Measurements from ENCODE around the gene PMIS2. TPM values are rescaled to one million over a fixed set of nuclear protein-coding genes. Genes with fewer than 3 reads are reported as not detected.

The PMIS2 gene
- total RNA-seq (2014; rRNA removed; shearing (Covaris generic)), result not detected in 2 replicates

DNA sequence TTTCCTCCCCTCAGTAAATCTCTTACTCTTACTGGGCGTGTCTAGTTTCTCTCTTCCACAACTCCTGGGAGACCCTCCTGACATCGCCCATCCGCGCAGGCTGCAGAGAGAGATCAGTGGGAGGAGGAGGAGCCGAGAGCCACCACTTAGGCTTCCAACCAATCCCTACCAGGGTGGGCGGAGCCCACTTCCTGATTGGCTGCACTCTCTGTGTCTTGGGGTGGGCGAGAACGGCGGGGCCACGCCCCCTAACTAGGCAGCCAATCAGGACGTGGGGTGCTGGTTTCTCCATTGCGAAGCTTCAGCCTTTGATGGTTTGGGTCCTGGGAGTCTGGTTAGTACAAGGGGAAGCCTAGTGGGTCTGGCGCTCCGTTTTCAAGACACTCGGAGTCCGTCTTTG is at the start of gene PMIS2:
Gene PMIS2 (plus strand): TSS at position 326 of the 400 bp plus-strand sequence. CDS start 87 bp downstream, outside the sequence.
- DNase-seq (ENCODE audit: low spot score), result no peak
- in situ Hi-C loops (cut with HindIII; ENCODE audit: low sequenced_read_pairs), result no loop called here

GRCh38 chr19:35539314-35539713 is 46.7 kb upstream of the PMIS2 start:
- in situ Hi-C loops (cut with HindIII; ENCODE audit: low sequenced_read_pairs), result no loop called here
- DNase-seq (ENCODE audit: low spot score), result no peak

DNA sequence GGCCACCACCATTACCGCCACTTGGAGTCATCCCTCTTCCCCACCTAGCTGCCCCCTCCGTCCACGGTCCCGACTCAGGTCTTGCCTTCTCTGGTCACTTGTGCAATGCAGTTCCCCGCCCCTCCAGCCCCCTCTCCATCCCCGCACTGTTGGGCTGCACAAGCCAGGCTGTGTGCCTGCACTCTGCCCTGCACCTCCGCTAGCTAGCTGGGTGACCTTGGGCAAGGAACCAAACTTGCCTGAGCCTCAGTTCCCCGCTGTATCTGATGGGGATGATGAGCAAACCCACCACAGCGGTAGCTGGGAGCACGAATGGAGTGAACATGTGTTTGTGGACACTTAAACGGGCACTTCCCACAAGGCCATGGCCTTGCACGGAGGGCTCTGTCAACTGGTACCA is 46.1 kb upstream of the PMIS2 start:
- DNase-seq (ENCODE audit: low spot score), result no peak
- in situ Hi-C loops (cut with HindIII; ENCODE audit: low sequenced_read_pairs), result no loop called here

GRCh38 chr19:35540356-35540927 is 45.5 kb upstream of the PMIS2 start:
- no peak for DNase-seq (ENCODE audit: low spot score)
- in situ Hi-C loops (cut with HindIII; ENCODE audit: low sequenced_read_pairs), result no loop called here

GRCh38 chr19:35542209-35542608 is 43.8 kb upstream of the PMIS2 start:
- DNase-seq (ENCODE audit: low spot score), result no peak
- in situ Hi-C loops (cut with HindIII; ENCODE audit: low sequenced_read_pairs), result no loop called here

DNA sequence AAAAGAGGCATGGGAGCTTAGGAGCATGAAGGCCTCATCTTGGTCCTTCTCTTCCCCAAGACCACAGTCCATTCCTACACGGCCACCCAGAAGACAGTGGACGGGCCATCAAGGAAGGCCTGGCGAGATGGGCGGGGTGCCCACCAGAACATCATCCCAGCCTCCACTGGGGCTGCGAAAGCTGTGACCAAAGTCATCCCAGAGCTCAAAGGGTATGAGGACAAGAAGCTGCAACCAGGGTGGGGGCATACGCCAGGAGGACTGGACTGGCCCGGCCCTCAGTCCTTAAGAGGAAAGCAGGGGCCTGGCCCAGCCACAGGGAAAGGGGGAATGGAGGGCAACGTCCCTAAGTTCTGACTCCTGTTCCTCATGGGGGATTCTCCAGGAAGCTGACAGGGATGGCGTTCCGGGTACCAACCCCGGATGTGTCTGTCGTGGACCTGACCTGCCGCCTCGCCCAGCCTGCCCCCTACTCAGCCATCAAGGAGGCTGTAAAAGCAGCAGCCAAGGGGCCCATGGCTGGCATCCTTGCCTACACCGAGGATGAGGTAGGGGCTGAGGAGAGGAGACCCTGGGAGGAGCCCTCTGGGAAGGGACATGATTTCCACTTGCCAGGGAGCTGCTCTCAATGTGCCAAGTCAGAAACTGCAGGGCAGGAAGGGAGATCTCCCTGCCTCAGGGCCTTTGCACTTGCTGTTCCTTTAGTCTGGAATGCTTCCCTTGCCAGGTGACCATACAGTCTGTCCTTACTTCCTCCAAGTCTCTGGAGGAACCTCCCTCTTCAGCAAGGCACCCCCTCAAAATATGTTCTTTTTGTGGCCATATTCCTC is 42.5 kb upstream of the PMIS2 start:
- in situ Hi-C loops (cut with HindIII; ENCODE audit: low sequenced_read_pairs), result no loop called here
- DNase-seq (ENCODE audit: low spot score), result no peak

DNA sequence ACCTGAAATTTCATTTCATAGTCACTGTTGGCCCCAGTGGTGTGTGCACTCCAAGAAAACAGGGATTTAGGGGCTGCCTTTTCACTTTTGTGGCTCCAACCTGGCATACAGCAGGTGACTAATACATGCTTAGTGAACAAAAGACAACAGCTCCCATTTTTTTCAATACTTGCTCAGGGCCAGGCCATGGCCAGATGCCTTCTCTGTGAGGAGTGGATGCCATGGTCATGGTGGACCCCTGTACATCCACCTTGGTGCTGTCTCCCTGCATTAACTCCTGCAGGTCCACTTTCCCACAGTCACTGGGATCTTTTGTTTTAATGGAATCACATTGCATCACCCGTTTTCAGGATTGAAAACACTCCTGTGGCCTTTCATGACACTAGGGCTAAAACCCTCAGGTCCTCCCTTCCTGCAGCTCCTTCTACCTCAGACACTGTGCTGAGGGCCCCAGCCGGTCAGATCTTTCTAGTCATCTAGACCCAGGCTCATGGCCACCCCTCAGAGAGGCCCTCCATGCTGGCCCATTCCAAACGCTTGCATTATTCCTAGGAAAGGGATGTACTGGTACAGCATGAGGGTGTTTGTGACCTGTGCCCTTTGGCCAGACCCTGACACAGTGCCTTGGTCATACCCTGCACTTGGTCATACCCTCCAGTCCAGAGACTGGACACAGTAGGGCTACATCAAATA is 41.7 kb upstream of the PMIS2 start:
- in situ Hi-C loops (cut with HindIII; ENCODE audit: low sequenced_read_pairs), result no loop called here

DNA sequence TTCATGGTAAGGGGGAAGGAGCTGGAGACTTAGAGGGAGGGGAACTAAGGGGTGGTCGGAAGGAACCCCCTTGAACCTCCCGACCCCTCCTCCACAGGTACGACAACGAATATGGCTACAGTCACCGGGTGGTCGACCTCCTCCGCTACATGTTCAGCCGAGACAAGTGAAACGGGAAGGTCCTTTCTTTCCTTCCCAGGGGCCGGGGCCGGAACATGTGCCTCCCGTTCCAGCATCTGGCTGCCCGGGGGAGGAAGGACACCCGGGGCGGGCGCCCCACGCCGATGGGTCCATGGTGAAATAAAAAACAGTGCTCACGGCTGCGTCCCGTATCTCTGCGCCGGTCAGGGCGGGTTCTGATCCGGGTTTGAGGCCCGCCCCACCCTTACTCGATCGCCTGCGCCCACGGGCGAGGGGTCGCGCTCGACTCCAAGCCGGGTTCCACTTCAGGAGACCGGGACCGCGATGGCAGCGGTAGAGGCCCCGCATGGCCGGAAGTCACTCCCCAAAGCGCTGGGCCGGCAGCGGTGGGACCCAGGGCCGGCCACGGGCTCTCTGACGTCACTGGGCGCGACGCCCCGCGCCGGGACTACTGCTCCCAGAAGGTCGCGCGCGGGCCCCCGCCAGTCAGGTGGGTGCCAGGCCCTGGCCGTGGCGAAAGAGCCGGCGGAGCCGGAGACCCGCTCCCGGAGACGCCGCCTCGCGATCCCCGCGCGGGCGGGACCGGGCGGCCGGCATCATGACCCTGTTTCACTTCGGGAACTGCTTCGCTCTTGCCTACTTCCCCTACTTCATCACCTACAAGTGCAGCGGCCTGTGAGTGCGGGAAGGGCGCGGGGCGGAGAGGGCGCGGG is 40.7 kb upstream of the PMIS2 start, which contains the start of gene TMEM147:
Gene TMEM147 (plus strand): TSS at position 626 of the 854 bp plus-strand sequence. CDS start 114 bp downstream, at position 740.
- in situ Hi-C loops (cut with HindIII; ENCODE audit: low sequenced_read_pairs), result no loop called here
- DNase-seq (ENCODE audit: low spot score), result peak; percentile 85

More for the DNA sequence above, 41.7 kb upstream of the PMIS2 start:
- DNase-seq (ENCODE audit: low spot score), result no peak

- in situ Hi-C loops (cut with HindIII; ENCODE audit: low sequenced_read_pairs), result no loop called here
- DNase-seq (ENCODE audit: low spot score), result no peak
These were observed 40.1 kb upstream of the PMIS2 start for GRCh38 chr19:35545855-35546381.

GRCh38 chr19:35546532-35546931 is 39.4 kb upstream of the PMIS2 start:
- DNase-seq (ENCODE audit: low spot score), result no peak
- in situ Hi-C loops (cut with HindIII; ENCODE audit: low sequenced_read_pairs), result no loop called here

DNA sequence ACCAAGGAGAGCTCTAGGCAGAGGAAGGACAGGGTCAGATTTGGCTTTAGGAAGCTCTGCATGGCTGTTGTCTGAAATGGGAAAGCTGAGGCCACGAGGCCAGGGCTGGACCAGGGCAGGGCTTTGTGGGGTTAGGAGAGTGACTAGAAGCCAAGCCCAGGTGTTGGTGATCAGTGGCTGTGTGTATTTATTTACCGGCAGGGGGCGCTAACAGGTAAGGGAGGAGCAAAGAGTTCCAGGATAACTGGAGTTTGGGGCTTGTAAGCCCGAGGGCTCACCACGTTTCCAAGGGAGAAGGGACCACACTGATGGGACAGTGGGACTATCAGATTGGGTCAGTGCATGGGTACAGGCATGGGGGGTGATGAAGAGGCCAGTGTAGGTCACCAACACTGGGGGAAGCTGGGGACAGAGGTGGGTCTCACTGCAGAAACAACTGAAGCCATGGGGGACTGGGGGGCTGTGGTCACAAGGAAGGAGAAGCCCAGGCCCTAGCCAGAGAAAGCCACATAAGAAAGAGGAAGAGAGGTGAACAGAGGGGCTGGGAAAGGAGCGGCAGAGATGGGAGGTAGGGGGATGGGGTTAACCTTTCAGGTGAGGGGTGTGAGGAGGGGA is 36.7 kb upstream of the PMIS2 start:
- in situ Hi-C loops (cut with HindIII; ENCODE audit: low sequenced_read_pairs), result no loop called here

GRCh38 chr19:35549879-35550523 is 36.0 kb upstream of the PMIS2 start:
- DNase-seq (ENCODE audit: low spot score), result no peak
- in situ Hi-C loops (cut with HindIII; ENCODE audit: low sequenced_read_pairs), result no loop called here

More for the DNA sequence above, 36.7 kb upstream of the PMIS2 start:
- DNase-seq (ENCODE audit: low spot score), result peak; percentile 87

DNA sequence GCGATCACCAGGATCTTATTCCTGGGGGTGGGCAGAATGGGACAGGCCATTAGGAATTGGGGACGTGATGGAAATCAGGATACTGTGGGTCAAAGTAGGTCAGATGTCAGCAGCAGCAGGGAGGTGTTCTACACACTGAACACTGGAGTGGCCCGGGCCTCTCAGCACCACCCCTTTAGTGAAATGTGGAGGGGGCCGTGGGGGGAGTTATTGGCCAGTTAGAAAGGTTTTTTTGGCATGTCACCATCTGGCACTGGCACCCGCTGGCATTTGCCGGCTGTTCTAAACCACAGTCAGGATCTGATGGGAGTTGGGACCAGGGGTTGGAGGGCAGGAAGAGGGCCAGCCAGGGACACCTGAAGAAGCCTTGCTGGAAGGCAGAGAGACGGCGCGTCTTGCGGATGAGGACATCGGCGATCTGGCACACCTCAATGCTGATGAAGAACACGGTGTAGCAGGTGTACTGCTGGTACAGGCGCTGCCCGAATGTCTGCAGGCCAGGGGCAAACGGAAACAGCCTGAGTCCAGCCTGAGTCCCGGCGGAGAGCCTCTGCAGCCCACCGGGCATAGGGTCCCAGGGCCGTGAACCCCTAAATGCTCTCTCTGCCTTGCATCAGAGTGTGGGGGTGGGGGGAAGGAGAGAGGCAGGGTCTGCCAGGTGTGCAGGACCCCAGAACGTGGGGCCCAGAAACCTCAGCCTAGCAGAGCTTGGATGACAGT is 34.7 kb upstream of the PMIS2 start:
- in situ Hi-C loops (cut with HindIII; ENCODE audit: low sequenced_read_pairs), result no loop called here

DNA sequence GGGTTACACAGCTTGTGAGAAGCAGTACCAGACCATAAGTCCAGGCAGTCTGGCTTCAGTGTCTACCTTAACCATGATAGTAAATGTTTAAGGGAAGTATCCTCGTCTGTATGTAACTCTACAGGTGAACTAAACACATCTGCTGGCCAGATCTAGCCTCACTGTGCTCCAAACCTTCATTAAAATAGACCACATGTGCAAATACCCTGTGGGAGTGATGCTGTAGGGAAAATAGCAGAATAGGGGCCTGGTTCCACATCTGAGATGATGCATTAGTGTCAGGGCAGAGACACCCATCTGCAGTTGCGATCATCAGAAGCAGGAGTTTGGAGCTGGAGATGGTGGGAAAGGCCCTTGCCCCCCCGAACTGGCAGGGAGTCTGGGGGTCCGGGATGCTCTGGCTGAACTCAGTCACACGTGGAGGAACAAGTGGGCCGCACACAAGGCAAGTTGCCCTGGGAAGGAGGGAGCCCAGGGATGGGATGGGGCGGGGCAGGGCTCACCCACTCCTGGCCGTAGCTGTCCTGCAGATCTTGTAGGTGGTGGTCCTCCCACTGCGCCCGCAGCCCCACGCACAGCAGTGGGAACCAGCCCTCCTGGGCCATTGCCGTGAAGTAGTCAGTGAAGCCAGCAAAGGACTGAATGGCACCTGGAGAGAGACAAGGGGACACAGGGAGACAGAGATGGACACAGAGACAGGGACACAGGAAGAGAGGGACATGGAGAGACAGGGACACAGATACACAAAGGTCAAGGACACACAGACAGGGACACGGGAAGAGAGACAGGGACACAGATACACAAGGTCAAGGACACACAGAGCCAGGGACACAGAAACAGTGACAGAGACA is 33.2 kb upstream of the PMIS2 start:
- in situ Hi-C loops (cut with HindIII; ENCODE audit: low sequenced_read_pairs), result no loop called here
- DNase-seq (ENCODE audit: low spot score), result no peak

More for the DNA sequence above, 34.7 kb upstream of the PMIS2 start:
- DNase-seq (ENCODE audit: low spot score), result no peak

- peak; percentile 71 for DNase-seq (ENCODE audit: low spot score)
- in situ Hi-C loops (cut with HindIII; ENCODE audit: low sequenced_read_pairs), result no loop called here
These were observed 32.5 kb upstream of the PMIS2 start for GRCh38 chr19:35553385-35554000.

GRCh38 chr19:35554076-35554475 is 31.9 kb upstream of the PMIS2 start:
- no peak for DNase-seq (ENCODE audit: low spot score)
- in situ Hi-C loops (cut with HindIII; ENCODE audit: low sequenced_read_pairs), result no loop called here
